Measurements from ENCODE around the gene OR2T1.
"Not testable (repeated sequence)": the region's sequence is repeated elsewhere in the genome, so short reads cannot be mapped to it uniquely, and the experiment has no call there.

DNA sequence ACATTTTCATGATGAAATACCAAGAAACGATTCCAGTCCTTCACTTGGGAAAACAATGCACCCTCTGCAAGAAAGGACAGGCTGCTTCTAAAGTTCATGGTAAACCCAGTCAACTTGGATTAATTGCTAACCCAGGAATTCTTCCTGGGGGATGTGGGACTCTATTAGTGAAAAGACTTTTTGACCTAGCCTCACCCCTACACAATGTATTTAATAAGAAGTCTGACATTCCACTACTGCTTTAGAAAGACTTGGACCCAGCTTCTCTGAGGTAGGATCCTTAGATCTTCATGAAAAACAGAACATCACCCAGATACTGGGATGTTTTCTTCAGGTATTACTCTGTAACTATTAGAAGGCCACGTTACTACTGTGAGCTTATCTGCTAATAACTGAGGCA is 42.6 kb downstream of the OR2T1 start, which contains the start of gene OR2T2:
- TF ChIP-seq, protein P1, sequence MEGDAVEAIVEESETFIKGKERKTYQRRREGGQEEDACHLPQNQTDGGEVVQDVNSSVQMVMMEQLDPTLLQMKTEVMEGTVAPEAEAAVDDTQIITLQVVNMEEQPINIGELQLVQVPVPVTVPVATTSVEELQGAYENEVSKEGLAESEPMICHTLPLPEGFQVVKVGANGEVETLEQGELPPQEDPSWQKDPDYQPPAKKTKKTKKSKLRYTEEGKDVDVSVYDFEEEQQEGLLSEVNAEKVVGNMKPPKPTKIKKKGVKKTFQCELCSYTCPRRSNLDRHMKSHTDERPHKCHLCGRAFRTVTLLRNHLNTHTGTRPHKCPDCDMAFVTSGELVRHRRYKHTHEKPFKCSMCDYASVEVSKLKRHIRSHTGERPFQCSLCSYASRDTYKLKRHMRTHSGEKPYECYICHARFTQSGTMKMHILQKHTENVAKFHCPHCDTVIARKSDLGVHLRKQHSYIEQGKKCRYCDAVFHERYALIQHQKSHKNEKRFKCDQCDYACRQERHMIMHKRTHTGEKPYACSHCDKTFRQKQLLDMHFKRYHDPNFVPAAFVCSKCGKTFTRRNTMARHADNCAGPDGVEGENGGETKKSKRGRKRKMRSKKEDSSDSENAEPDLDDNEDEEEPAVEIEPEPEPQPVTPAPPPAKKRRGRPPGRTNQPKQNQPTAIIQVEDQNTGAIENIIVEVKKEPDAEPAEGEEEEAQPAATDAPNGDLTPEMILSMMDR (conservative IDR thresholded peaks at IDR 0.05; ENCODE audit: low read length), result not testable (repeated sequence)
- not testable (repeated sequence) for TF ChIP-seq EZH2phosphoT487 (IDR thresholded peaks at IDR 0.05; ENCODE audit: borderline replicate concordance, low read depth, low read length)
